MM.1S (cell line): ENCODE measurements around the gene CPVL.

ENCODE experiments used
- DNase-seq: peaks from one replicate; pipeline ENCODE4 v3.0.0-alpha.2; 2015
- H2AFZ ChIP-seq: fragments of 300-600 bp; sonication (generic); 2 replicates; pipeline ENCODE4 v1.6.0; 2016; ENCODE audit warnings: antibody characterized with exemption, low read length
- H3F3A ChIP-seq: fragments of 300-600 bp; sonication (generic); 2 replicates; pipeline ENCODE4 v1.6.1; 2016; ENCODE audit warnings: mild to moderate bottlenecking, antibody characterized with exemption, low read length, moderate library complexity, mixed read lengths; ENCODE audit not compliant: insufficient read depth
- H3K27ac ChIP-seq: fragments of 300-600 bp; sonication (generic); 2 replicates; pipeline ENCODE4 v1.5.1; 2016; ENCODE audit warnings: mild to moderate bottlenecking, low read length
- H3K27me3 ChIP-seq: fragments of 300-600 bp; sonication (generic); replicated peaks from 2 replicates; pipeline ENCODE4 v1.6.0; 2016; ENCODE audit warnings: low read length; ENCODE audit not compliant: insufficient read depth
- H3K36me3 ChIP-seq: fragments of 300-600 bp; sonication (generic); replicated peaks from 2 replicates; pipeline ENCODE4 v1.6.1; 2016; ENCODE audit warnings: mild to moderate bottlenecking, low read length, mixed read lengths; ENCODE audit not compliant: insufficient read depth
- H3K4me1 ChIP-seq: fragments of 300-600 bp; sonication (generic); 2 replicates; pipeline ENCODE4 v1.6.1; 2016; ENCODE audit warnings: low read length, mixed read lengths
- H3K4me2 ChIP-seq: fragments of 300-600 bp; sonication (generic); 2 replicates; pipeline ENCODE4 v1.6.0; 2016; ENCODE audit warnings: low read depth, low read length
- H3K4me3 ChIP-seq: fragments of 300-600 bp; sonication (generic); 2 replicates; pipeline ENCODE4 v1.5.1; 2016; ENCODE audit warnings: low read length, mixed read lengths
- H3K79me2 ChIP-seq: fragments of 300-600 bp; sonication (generic); 2 replicates; pipeline ENCODE4 v1.6.1; 2016; ENCODE audit warnings: mixed run types, low read length, mixed read lengths
- H3K9ac ChIP-seq: fragments of 300-600 bp; sonication (generic); 2 replicates; pipeline ENCODE4 v1.6.1; 2016; ENCODE audit warnings: low read length, mixed read lengths
- H3K9me2 ChIP-seq: fragments of 300-600 bp; sonication (generic); replicated peaks from 2 replicates; pipeline ENCODE4 v1.6.1; 2016; ENCODE audit warnings: mild to moderate bottlenecking, low read length, mixed read lengths; ENCODE audit not compliant: insufficient read depth
- H3K9me3 ChIP-seq: fragments of 300-600 bp; sonication (generic); replicated peaks from 2 replicates; pipeline ENCODE4 v1.6.1; 2016; ENCODE audit warnings: mild to moderate bottlenecking, low read length, mixed read lengths; ENCODE audit not compliant: insufficient read depth
- H4K20me1 ChIP-seq: fragments of 300-600 bp; sonication (generic); 2 replicates; pipeline ENCODE4 v1.6.1; 2016; ENCODE audit warnings: mild to moderate bottlenecking, low read length, moderate library complexity, mixed read lengths; ENCODE audit not compliant: insufficient read depth
- CTCF ChIP-seq: fragments of 300-600 bp; sonication (generic); IDR thresholded peaks from 2 replicates; pipeline ENCODE4 v1.5.1; 2016; ENCODE audit warnings: antibody characterized with exemption, low read length, mixed read lengths
- EZH2 ChIP-seq: fragments of 300-600 bp; sonication (generic); optimal IDR thresholded peaks from 2 replicates; pipeline ENCODE3; 2017; ENCODE audit warnings: low read depth, mild to moderate bottlenecking, antibody characterized with exemption, low read length, mixed read lengths
- EZH2phosphoT487 ChIP-seq: fragments of 300-600 bp; sonication (generic); IDR thresholded peaks from 2 replicates; pipeline ENCODE4 v1.6.1; 2018; ENCODE audit warnings: antibody characterized with exemption, low read length

Gene CPVL

GRCh38 chr7:28964056-28964455, 182.3 kb downstream of the CPVL start:
- Histone ChIP-seq H2AFZ (no peak overlapping the region), H3K4me3 (no peak overlapping the region), H4K20me1 (no peaks in the 10 kb centered on the region), H3K4me1 (no peaks in the 10 kb centered on the region), H3K36me3 (no peaks in the 10 kb centered on the region), H3K9me2 (no peaks in the 10 kb centered on the region), H3K9ac (no peak overlapping the region), H3F3A (no peaks in the 10 kb centered on the region), H3K4me2 (no peak overlapping the region), H3K27me3 (no peaks in the 10 kb centered on the region), H3K27ac (no peak overlapping the region), H3K9me3 (no peaks in the 10 kb centered on the region), H3K79me2 (no peaks in the 10 kb centered on the region)
- no peak for TF ChIP-seq EZH2
- no peak for TF ChIP-seq EZH2phosphoT487
- TF ChIP-seq CTCF: no peak
- no peak for DNase-seq

- no peak overlapping the region for H3K4me3 ChIP-seq
- H3K4me2 ChIP-seq: no peak overlapping the region
- no peaks in the 10 kb centered on the region for H3K4me1 ChIP-seq
- H3K9ac ChIP-seq: no peak overlapping the region
- no peak overlapping the region for H2AFZ ChIP-seq
- no peaks in the 10 kb centered on the region for H4K20me1 ChIP-seq
- H3K9me2 ChIP-seq: no peaks in the 10 kb centered on the region
- H3K9me3 ChIP-seq: no peaks in the 10 kb centered on the region
- no peak overlapping the region for H3K27ac ChIP-seq
- no peaks in the 10 kb centered on the region for H3F3A ChIP-seq
- H3K36me3 ChIP-seq: no peaks in the 10 kb centered on the region
- H3K27me3 ChIP-seq: no peaks in the 10 kb centered on the region
- DNase-seq: no peak
- no peaks in the 10 kb centered on the region for H3K79me2 ChIP-seq
- TF ChIP-seq EZH2phosphoT487: no peak
- TF ChIP-seq CTCF: no peak
- no peak for TF ChIP-seq EZH2
Measured at GRCh38 chr7:28961972-28962371, 184.4 kb downstream of the CPVL start.

GRCh38 chr7:28960071-28960840, 186.1 kb downstream of the CPVL start:
- Histone ChIP-seq H3K9ac (no peak overlapping the region), H3K36me3 (no peaks in the 10 kb centered on the region), H3K4me3 (no peak overlapping the region), H3K27me3 (no peaks in the 10 kb centered on the region), H3F3A (no peaks in the 10 kb centered on the region), H3K27ac (no peak overlapping the region), H3K4me1 (no peaks in the 10 kb centered on the region), H2AFZ (no peak overlapping the region), H3K4me2 (no peak overlapping the region), H4K20me1 (no peaks in the 10 kb centered on the region), H3K9me3 (no peaks in the 10 kb centered on the region), H3K9me2 (no peaks in the 10 kb centered on the region), H3K79me2 (no peaks in the 10 kb centered on the region)
- no peak for TF ChIP-seq CTCF
- no peak for TF ChIP-seq EZH2
- no peak for TF ChIP-seq EZH2phosphoT487
- no peak for DNase-seq
